Ishikawa (cell line): ENCODE measurements around the gene RNF213.

Experiments used
- CEBPB ChIP-seq: IDR thresholded peaks from 2 replicates; pipeline ENCODE4 v1.6.1; 2012
- CREB1 ChIP-seq: IDR thresholded peaks from 2 replicates; pipeline ENCODE4 v1.6.1; 2012; ENCODE audit warnings: low read depth
- EGR1 ChIP-seq: IDR thresholded peaks from 2 replicates; pipeline ENCODE4 v1.6.1; 2012
- EP300 ChIP-seq: IDR thresholded peaks from 2 replicates; pipeline ENCODE4 v1.6.1; 2012; ENCODE audit warnings: borderline replicate concordance
- FOXM1 ChIP-seq: IDR thresholded peaks from 2 replicates; pipeline ENCODE4 v1.6.1; 2012; ENCODE audit warnings: low read depth, borderline replicate concordance
- MAX ChIP-seq: IDR thresholded peaks from 2 replicates; pipeline ENCODE4 v1.6.1; 2012
- NFIC ChIP-seq: IDR thresholded peaks from 2 replicates; pipeline ENCODE4 v1.6.1; 2012
- RAD21 ChIP-seq: IDR thresholded peaks from 2 replicates; pipeline ENCODE4 v1.6.1; 2012; ENCODE audit warnings: low read depth
- REST ChIP-seq: IDR thresholded peaks from 2 replicates; pipeline ENCODE4 v1.6.1; 2012; ENCODE audit warnings: low read depth, mild to moderate bottlenecking
- TAF1 ChIP-seq: IDR thresholded peaks from 2 replicates; pipeline ENCODE4 v1.6.1; 2012; ENCODE audit warnings: low read depth, mild to moderate bottlenecking
- TCF12 ChIP-seq: IDR thresholded peaks from 2 replicates; pipeline ENCODE4 v1.6.1; 2012; ENCODE audit warnings: low read depth
- TEAD4 ChIP-seq: IDR thresholded peaks from 2 replicates; pipeline ENCODE4 v1.6.1; 2012
- USF1 ChIP-seq: IDR thresholded peaks from 2 replicates; pipeline ENCODE4 v1.6.1; 2012
- YY1 ChIP-seq: IDR thresholded peaks from 2 replicates; pipeline ENCODE4 v1.6.1; 2012; ENCODE audit warnings: low read depth
- ZBTB7A ChIP-seq: IDR thresholded peaks from 2 replicates; pipeline ENCODE4 v1.6.1; 2012; ENCODE audit warnings: low read depth

The RNF213 gene

GRCh38 chr17:80251966-80252365, 8.7 kb upstream of the RNF213 start:
- TF ChIP-seq EGR1 (no peak), TEAD4 (no peak), CEBPB (no peak), NFIC (no peak), REST (no peak), MAX (no peak), CREB1 (no peak), FOXM1 (no peak), EP300 (no peak)

- TF ChIP-seq RAD21 (peak; percentile 66), CREB1 (no peak)
These were observed 7.8 kb upstream of the RNF213 start for GRCh38 chr17:80252871-80253270.

GRCh38 chr17:80253631-80254395, 6.8 kb upstream of the RNF213 start:
- no peak for TF ChIP-seq RAD21
- TF ChIP-seq EP300, result no peak
- TF ChIP-seq REST, result no peak
- no peak for TF ChIP-seq YY1
- TF ChIP-seq NFIC, result no peak
- TF ChIP-seq TEAD4, result peak; percentile 45; the same call in 1 of the 2 replicates
- peak; percentile 72 for TF ChIP-seq MAX
- 0 out of 2 replicates have a peak, but pooled peaks have one; percentile 13 for TF ChIP-seq TAF1

- TF ChIP-seq CREB1, result no peak
- TF ChIP-seq USF1, result no peak
- TF ChIP-seq CEBPB, result peak; percentile 66
- TF ChIP-seq YY1, result peak; percentile 76; the same call in 1 of the 2 replicates
- peak; percentile 99 for TF ChIP-seq TEAD4
- 0 out of 2 replicates have a peak, but pooled peaks have one; percentile 2 for TF ChIP-seq TAF1
- no peak for TF ChIP-seq EGR1
- TF ChIP-seq FOXM1, result peak; percentile 85; the same call in 1 of the 2 replicates
- TF ChIP-seq REST, result no peak
- TF ChIP-seq MAX, result peak; percentile 85
- TF ChIP-seq NFIC, result peak; percentile 98
- peak; percentile 96 for TF ChIP-seq TCF12
- TF ChIP-seq EP300, result peak; percentile 96
- peak; percentile 34; the same call in 1 of the 2 replicates for TF ChIP-seq RAD21
- no peak for TF ChIP-seq ZBTB7A
These were observed 6.0 kb upstream of the RNF213 start for GRCh38 chr17:80254396-80255251.
